Natural killer cell treated with Interleukin-12 subunit alpha and Interleukin-12 subunit beta and Interleukin-15 and Interleukin-18, amount 100 ng/mL, for 72 hours (primary cell): ENCODE measurements around the gene RNF43. TPM values are rescaled to one million over a fixed set of nuclear protein-coding genes. Genes with fewer than 3 reads are reported as not detected.
A peak's percentile ranks its signal among the peaks of the same experiment; 100 is the strongest.

Source experiments
- ATAC-seq, 2 donors: fragments of 150-1000 bp; cut with Tn5 transposase in 1 of 2; sonication (Bioruptor Pico), chemical (Tn5 transposase) in 1 of 2; 2 replicates each; pipeline ENCODE4 v1.10.0; 2021
- DNase-seq: peaks from one replicate; pipeline ENCODE4 v3.0.0; 2022; ENCODE audit warnings: low spot score
- H3K27ac Mint-ChIP-seq, 2 donors: 1 replicate in 1 of 2; 2 replicates in 1 of 2; pipeline ENCODE4 v1.8.0; 2022; ENCODE audit warnings: mixed read lengths in 2 of 2, mild to moderate bottlenecking in 1 of 2, moderate library complexity in 1 of 2
- H3K27me3 Mint-ChIP-seq, 2 donors: 1 replicate in 1 of 2; 2 replicates in 1 of 2; pipeline ENCODE4 v1.8.0; 2022; ENCODE audit warnings: mixed read lengths in 2 of 2
- H3K36me3 Mint-ChIP-seq: one replicate; pipeline ENCODE4 v1.8.0; 2022; ENCODE audit warnings: mixed read lengths
- H3K4me1 Mint-ChIP-seq, 2 donors: 1 replicate in 1 of 2; 2 replicates in 1 of 2; pipeline ENCODE4 v1.8.0; 2022; ENCODE audit warnings: low read depth in 2 of 2, mixed read lengths in 2 of 2, mild to moderate bottlenecking in 1 of 2
- H3K4me3 Mint-ChIP-seq: one replicate; pipeline ENCODE4 v1.8.0; 2022; ENCODE audit warnings: mixed read lengths
- H3K9me3 Mint-ChIP-seq: 2 replicates; pipeline ENCODE4 v1.8.0; 2022; ENCODE audit warnings: mixed read lengths
- total RNA-seq, 2 donors: library from RNA; stranded (reverse); gene quantifications; one replicate each; pipeline ENCODE4 v1.2.3, GENCODE V29; 2022

Gene RNF43
- total RNA-seq, 2 donors from 2014 or later, result 1.3 TPM; not detected in 1

- peak overlapping the region in 1 of 2 donors; percentile 30 for H3K27ac Mint-ChIP-seq
Measured at GRCh38 chr17:58371300-58371950, 45.9 kb downstream of the RNF43 start.

GRCh38 chr17:58370716-58371115, 46.6 kb downstream of the RNF43 start:
- Mint-ChIP-seq H3K27me3 (no peaks in the 10 kb centered on the region), H3K4me3 (peak overlapping the region; percentile 68), H3K36me3 (no peaks in the 10 kb centered on the region), H3K27ac (peak overlapping the region; percentile 22 to 68), H3K9me3 (no peaks in the 10 kb centered on the region), H3K4me1 (peaks cover 36 to 42% of the 10 kb centered on the region in 2 donors)
- ATAC-seq, result no peak
- no peak for DNase-seq

More at GRCh38 chr17:58371300-58371950, 45.9 kb downstream of the RNF43 start:
- Mint-ChIP-seq H3K4me1 (peaks cover 36 to 42% of the 10 kb centered on the region in 2 donors), H3K36me3 (no peaks in the 10 kb centered on the region), H3K27me3 (no peaks in the 10 kb centered on the region), H3K4me3 (no peak overlapping the region), H3K9me3 (no peaks in the 10 kb centered on the region)
- no peak for DNase-seq
- ATAC-seq, result no peak

GRCh38 chr17:58370309-58370708, 47.0 kb downstream of the RNF43 start:
- DNase-seq (no peak), ATAC-seq (peak; percentile 46 to 69)
- Mint-ChIP-seq H3K36me3 (no peaks in the 10 kb centered on the region), H3K9me3 (no peaks in the 10 kb centered on the region), H3K4me3 (peak overlapping the region; percentile 68), H3K27ac (peak overlapping the region; percentile 22 to 68), H3K27me3 (no peaks in the 10 kb centered on the region), H3K4me1 (peaks cover 36 to 42% of the 10 kb centered on the region in 2 donors)

GRCh38 chr17:58369214-58370031, 47.9 kb downstream of the RNF43 start:
- H3K36me3 Mint-ChIP-seq, result no peaks in the 10 kb centered on the region
- H3K9me3 Mint-ChIP-seq, result no peaks in the 10 kb centered on the region
- ATAC-seq (peak in 1 of 2 donors; percentile 29), DNase-seq (no peak)
- peaks cover 36 to 42% of the 10 kb centered on the region in 2 donors for H3K4me1 Mint-ChIP-seq
- H3K27ac Mint-ChIP-seq, result peak overlapping the region; percentile 68 to 82
- peak overlapping the region; percentile 67 for H3K4me3 Mint-ChIP-seq
- H3K27me3 Mint-ChIP-seq, result no peaks in the 10 kb centered on the region

- no peak for DNase-seq
- Mint-ChIP-seq H3K27ac (peak overlapping the region; percentile 68 to 82), H3K9me3 (no peaks in the 10 kb centered on the region), H3K36me3 (no peaks in the 10 kb centered on the region), H3K4me1 (peaks cover 36 to 45% of the 10 kb centered on the region in 2 donors), H3K27me3 (no peaks in the 10 kb centered on the region), H3K4me3 (no peak overlapping the region)
- ATAC-seq, result no peak
Measured at GRCh38 chr17:58368860-58369213, 48.5 kb downstream of the RNF43 start.

Other genes with a start within 250 kb of the RNF43 start
- gene EPX, start 224.8 kb downstream of the RNF43 start, total RNA-seq, result not detected
- gene MKS1, start 198.3 kb downstream of the RNF43 start, total RNA-seq, result 10 to 100 TPM; 13.2 to 20.2 TPM
- not detected for gene LPO, start 178.9 kb downstream of the RNF43 start, total RNA-seq
- not detected for gene MPO, start 136.6 kb downstream of the RNF43 start, total RNA-seq
- 10 to 100 TPM; 54.0 to 82.3 TPM for gene TSPOAP1, start 88.7 kb downstream of the RNF43 start, total RNA-seq
- gene SUPT4H1, start 65.3 kb downstream of the RNF43 start, total RNA-seq, result 100 to 1,000 TPM in 1 of 2 donors, 10 to 100 TPM in 1; 84.0 to 143 TPM
- 1 to 10 TPM; 1.7 to 3.3 TPM for gene HSF5, start 70.9 kb upstream of the RNF43 start, total RNA-seq
- gene MTMR4, start 97.1 kb upstream of the RNF43 start, total RNA-seq, result 100 to 1,000 TPM in 1 of 2 donors, 10 to 100 TPM in 1; 60.1 to 104 TPM